Activated CD8-positive, alpha-beta T cell treated with anti-CD3 and anti-CD28 coated beads for 36 hours (primary cell): Measurements from ENCODE around the gene PNMT. TPM values are rescaled to one million over a fixed set of nuclear protein-coding genes. Genes with fewer than 3 reads are reported as not detected.
A peak's percentile ranks its signal among the peaks of the same experiment; 100 is the strongest.

ENCODE experiments used
- ATAC-seq: fragments of 200-7000 bp; cut with Tn5 transposase; one replicate; pipeline ENCODE4 v1.10.0; 2021; ENCODE audit warnings: mild to moderate bottlenecking, moderate library complexity
- CTCF ChIA-PET: fragments of 350-600 bp; sonication (Branson Sonifier 250); formaldehyde crosslinking; loops from one replicate; lab custom pipeline; 2021; ENCODE audit warnings: antibody characterized with exemption; lab: Charles Lee
- POLR2A ChIA-PET: fragments of 350-600 bp; sonication (Branson Sonifier 250); formaldehyde crosslinking; loops from one replicate; lab custom pipeline; 2021; ENCODE audit warnings: antibody characterized with exemption; lab: Charles Lee
- DNase-seq: peaks from one replicate; pipeline ENCODE4 v3.0.0-alpha.2; 2020
- H3K27ac Mint-ChIP-seq: one replicate; pipeline ENCODE4 v1.8.0; 2021; ENCODE audit warnings: mild to moderate bottlenecking, mixed read lengths
- H3K27me3 Mint-ChIP-seq: one replicate; pipeline ENCODE4 v1.8.0; 2021; ENCODE audit warnings: mixed read lengths
- H3K36me3 Mint-ChIP-seq: one replicate; pipeline ENCODE4 v1.8.0; 2021; ENCODE audit warnings: low read depth, mixed read lengths
- H3K4me1 Mint-ChIP-seq: one replicate; pipeline ENCODE4 v1.8.0; 2021; ENCODE audit warnings: low read depth, mixed read lengths
- H3K4me3 Mint-ChIP-seq: one replicate; pipeline ENCODE4 v1.8.0; 2021; ENCODE audit warnings: mild to moderate bottlenecking, moderate library complexity, mixed read lengths
- H3K9me3 Mint-ChIP-seq: one replicate; pipeline ENCODE4 v1.8.0; 2021; ENCODE audit warnings: mixed read lengths
- CTCF ChIP-seq: fragments of 200-600 bp; IDR thresholded peaks from one replicate; pipeline ENCODE4 v1.8.0; 2022; ENCODE audit warnings: antibody characterized with exemption, mild to moderate bottlenecking
- intact Hi-C: fragments of 100-400 bp; cut with micrococcal nuclease; formaldehyde crosslinking; loops from one replicate; pipeline ENCODE4 v1.10.0; 2022
- total RNA-seq, 2 experiments: library from RNA; stranded (reverse); gene quantifications; one replicate each; pipeline ENCODE4 v1.2.3, GENCODE V29; 2021

The PNMT gene
- total RNA-seq, 2 experiments from 2014 or later: 0.40 TPM; not detected in 1

GRCh38 chr17:39639566-39640458 is 28.4 kb upstream of the PNMT start:
- CTCF ChIA-PET: interaction anchor here (1.3 to 11.1 kb wide), 5 partner anchors 13 to 114 kb away, joined by 3 to 111 read pairs (median 11); partner anchors contain the start of genes MIEN1, PNMT and PPP1R1B
- no peak for TF ChIP-seq CTCF
- peaks cover 5% of the 10 kb centered on the region for H3K36me3 Mint-ChIP-seq
- POLR2A ChIA-PET: interaction anchor here (0.7 to 1.2 kb wide), 2 partner anchors 40 to 286 kb away, joined by 3 read pairs; no protein-coding TSS in a partner anchor
- DNase-seq (no peak), ATAC-seq (no peak)
- no peak overlapping the region for H3K4me3 Mint-ChIP-seq
- no peaks in the 10 kb centered on the region for H3K27me3 Mint-ChIP-seq
- H3K9me3 Mint-ChIP-seq: no peaks in the 10 kb centered on the region
- peak overlapping the region; percentile 13 for H3K27ac Mint-ChIP-seq
- peaks cover 63% of the 10 kb centered on the region for H3K4me1 Mint-ChIP-seq
- intact Hi-C loops: loop anchor here (10.0 kb wide), 1 partner anchor 225 kb away; the partner anchor contains the start of genes IKZF3 and ZPBP2

GRCh38 chr17:39640591-39641031 is 27.6 kb upstream of the PNMT start:
- peak; percentile 30 for DNase-seq
- TF ChIP-seq CTCF: no peak
- POLR2A ChIA-PET: no interaction called here
- H3K27ac Mint-ChIP-seq: peak overlapping the region; percentile 73
- intact Hi-C loops: no loop called here
- H3K4me3 Mint-ChIP-seq: no peak overlapping the region
- no peaks in the 10 kb centered on the region for H3K9me3 Mint-ChIP-seq
- ATAC-seq: no peak
- peaks cover 5% of the 10 kb centered on the region for H3K36me3 Mint-ChIP-seq
- peaks cover 64% of the 10 kb centered on the region for H3K4me1 Mint-ChIP-seq
- CTCF ChIA-PET: interaction anchor here (1.3 to 11.1 kb wide), 3 partner anchors 12 to 113 kb away, joined by 3 to 111 read pairs (median 58); partner anchors contain the start of gene PPP1R1B
- H3K27me3 Mint-ChIP-seq: no peaks in the 10 kb centered on the region

GRCh38 chr17:39641097-39641496 is 27.2 kb upstream of the PNMT start:
- POLR2A ChIA-PET: no interaction called here
- ATAC-seq: no peak
- Mint-ChIP-seq H3K27ac (peak overlapping the region; percentile 73), H3K4me1 (peaks cover 65% of the 10 kb centered on the region), H3K27me3 (no peaks in the 10 kb centered on the region), H3K9me3 (no peaks in the 10 kb centered on the region), H3K36me3 (peaks cover 5% of the 10 kb centered on the region), H3K4me3 (no peak overlapping the region)
- intact Hi-C loops: no loop called here
- CTCF ChIA-PET: interaction anchor here (0.9 to 11.1 kb wide), 5 partner anchors 10 to 113 kb away, joined by 3 to 111 read pairs (median 3); partner anchors contain the start of genes PNMT and PPP1R1B
- no peak for DNase-seq
- no peak for TF ChIP-seq CTCF

- no peak for TF ChIP-seq CTCF
- H3K4me1 Mint-ChIP-seq: peaks cover 61% of the 10 kb centered on the region
- H3K27me3 Mint-ChIP-seq: no peaks in the 10 kb centered on the region
- DNase-seq: no peak
- no peak for ATAC-seq
- no peak overlapping the region for H3K4me3 Mint-ChIP-seq
- H3K36me3 Mint-ChIP-seq: peaks cover 5% of the 10 kb centered on the region
- ChIA-PET CTCF (interaction anchor here (0.9 to 11.1 kb wide), 7 partner anchors 11 to 112 kb away, joined by 3 to 111 read pairs (median 3); partner anchors contain the start of genes PGAP3, PNMT and PPP1R1B), POLR2A (no interaction called here)
- intact Hi-C loops: no loop called here
- no peak overlapping the region for H3K27ac Mint-ChIP-seq
- H3K9me3 Mint-ChIP-seq: no peaks in the 10 kb centered on the region
Observed at GRCh38 chr17:39641883-39642282, 26.4 kb upstream of the PNMT start.
